DMS153 treated with DMSO at 0.1 percent for 48 hours (cell line): ENCODE results near the gene CELF2.

Experiments
- DNase-seq: peaks from one replicate; lab custom pipeline; 2025; ENCODE audit not compliant: unreplicated experiment; lab: John Stamatoyannopoulos, UW

The CELF2 gene

DNA sequence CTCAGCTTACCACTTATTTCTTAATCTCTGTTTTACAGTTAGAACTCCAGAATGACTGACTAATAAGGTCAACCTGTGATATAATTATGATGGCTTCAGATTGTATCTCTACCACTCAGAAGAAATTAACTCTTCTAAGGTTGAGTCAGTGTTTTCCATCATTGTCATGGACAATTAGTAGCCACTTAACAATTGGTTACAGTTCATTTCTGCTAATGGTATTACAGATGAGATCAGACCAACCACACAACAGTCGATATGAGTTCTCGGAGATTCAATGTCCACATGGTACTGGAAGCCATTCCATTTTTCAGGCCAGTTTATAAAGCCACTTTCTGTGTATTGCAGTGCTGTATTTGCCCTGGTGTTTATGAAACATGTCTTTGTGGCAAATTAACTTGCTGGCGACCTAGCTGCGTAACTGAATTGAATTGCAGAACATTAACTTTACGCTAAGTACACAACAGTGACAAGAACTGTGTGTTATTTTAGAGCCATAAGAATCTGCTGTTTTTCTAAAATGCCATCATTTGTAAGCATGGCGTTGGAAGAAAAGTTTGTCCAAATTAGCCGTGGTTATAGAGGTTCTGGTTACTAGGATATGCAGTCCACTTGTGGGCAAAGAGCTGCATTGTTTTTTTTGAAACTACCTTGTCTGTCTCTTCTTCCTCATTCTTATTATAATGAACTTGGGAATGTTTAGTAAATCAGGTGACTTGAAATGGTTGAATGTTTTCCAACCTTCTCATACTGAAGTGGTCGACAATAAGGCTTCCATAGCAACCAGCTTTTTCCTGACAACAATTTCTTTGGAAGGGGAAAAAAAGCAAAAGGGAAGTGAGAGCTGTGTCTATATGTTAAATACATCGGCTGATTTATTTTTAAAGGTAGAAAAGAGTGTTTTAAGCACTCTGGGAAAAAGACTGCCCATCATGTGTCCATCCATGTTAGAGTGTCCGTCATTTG, 76.4 kb downstream of the CELF2 start:
- DNase-seq, result no peak

DNA sequence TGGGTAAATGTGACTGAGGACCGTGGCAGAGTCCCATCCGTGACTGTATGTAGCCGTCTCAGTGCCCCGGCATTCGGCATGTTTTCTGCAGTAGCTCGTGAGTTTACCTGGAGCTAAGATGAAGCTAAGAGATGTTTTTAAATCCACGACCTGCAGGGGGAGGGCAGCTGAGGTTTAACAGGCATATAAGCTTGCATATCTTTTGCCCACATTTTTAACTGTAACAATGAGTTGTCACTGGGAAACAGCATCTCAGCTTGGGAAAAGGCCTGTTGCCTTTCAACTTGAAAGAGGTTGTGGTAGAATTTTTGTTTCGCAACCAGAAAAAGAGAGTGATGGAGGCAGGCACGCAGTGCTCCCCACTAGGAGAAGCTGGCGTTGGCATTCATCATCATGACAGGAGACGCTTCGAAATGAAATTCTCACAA, 77.7 kb downstream of the CELF2 start:
- no peak for DNase-seq

DNA sequence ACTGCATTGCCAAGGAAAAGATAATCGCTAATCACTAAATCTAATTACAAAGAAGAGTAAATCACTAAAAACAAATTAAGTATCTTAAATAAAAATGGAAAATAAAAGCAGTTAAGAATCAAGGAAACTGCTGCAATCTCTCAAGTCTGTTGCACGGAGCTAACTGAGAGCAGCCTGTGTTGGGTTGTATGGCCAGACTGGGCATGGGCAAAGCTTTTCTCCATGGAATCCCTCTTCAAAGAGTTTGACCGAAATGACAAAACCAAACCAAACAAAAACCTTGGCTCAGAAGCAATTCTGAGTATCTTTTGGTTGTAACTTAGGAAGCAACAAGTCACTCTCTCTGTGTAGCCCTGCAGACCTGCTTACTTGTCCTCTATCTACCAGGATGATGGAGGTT, 78.8 kb downstream of the CELF2 start:
- DNase-seq, result no peak

DNA sequence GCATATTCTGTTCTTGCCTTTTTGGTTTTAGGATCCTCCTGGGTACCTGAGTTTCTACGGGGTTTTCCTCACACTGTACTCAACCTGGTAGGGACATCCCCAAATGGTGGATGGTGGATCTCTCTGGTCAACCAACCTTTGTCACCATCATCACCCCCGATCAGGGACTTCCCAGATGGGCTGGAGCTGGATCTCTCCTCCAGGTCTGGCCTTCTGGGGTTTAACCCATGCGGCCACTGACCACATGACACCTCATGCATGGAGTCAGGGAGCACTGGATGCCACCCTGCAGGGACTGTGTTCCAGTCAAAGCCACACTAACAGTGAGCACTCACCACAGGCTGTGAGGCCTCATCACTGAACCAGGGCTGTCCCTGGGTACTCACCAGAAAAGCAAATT, 80.0 kb downstream of the CELF2 start:
- no peak for DNase-seq

DNA sequence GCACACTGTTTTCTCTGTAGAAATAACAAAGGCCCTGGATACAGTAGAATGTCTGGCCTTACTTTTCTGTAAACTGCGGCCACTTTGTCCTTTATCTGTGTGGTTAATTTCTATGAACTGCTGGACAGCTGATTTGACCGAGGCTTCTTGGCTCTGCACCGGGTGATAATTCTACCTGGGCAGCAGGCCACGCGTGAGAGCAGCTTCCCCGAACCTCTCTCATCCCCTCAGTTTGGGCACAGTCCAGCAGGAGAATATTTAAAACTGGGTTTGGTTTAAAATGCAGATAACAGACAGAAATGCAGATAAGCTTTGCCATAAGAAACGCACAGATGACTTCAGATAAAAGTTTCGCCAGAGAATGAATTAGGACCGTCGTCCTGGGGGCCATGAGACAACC, 81.0 kb downstream of the CELF2 start:
- DNase-seq, result no peak

DNA sequence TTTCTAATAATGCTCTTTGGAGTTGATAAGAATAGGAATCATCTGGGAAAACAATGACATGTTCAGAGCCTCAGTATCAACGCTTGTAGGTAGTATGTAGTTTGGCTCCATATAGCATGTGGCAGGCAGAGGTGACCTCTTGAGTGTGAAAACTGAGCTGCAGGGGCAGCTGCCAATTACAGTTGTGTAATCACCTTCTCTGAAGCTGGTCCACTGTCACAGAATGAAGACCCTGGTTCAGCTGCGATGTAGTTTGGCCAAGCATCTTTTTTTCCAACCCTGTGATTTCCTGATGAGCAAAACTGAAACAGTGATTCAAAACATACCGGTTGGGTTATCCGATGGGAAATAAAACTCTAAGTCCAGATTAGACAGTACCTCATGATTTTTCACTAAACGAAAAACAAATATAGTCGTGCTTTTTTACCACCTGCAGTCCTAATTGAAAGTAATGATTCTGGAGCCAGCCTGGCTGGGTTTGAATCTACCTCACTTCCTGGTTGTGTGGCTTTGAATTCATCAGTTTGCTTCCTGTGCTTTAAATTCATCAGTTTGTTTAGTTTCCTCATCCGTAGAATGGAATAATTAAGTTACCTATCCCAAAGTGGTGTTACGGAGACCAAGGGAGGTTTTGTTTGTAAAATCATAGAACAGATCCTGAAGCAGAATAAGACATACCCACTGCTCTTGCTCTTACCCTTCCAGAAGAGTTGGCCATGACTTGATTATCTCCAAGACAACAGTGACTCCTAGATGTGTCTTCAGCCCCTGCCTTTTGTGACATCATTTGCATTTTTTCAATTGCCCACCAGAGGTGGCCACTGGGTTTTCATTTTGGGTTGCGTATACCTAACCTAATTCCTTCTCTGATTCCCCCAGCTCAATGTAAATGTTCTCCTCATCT, 87.4 kb downstream of the CELF2 start:
- DNase-seq, result no peak

DNA sequence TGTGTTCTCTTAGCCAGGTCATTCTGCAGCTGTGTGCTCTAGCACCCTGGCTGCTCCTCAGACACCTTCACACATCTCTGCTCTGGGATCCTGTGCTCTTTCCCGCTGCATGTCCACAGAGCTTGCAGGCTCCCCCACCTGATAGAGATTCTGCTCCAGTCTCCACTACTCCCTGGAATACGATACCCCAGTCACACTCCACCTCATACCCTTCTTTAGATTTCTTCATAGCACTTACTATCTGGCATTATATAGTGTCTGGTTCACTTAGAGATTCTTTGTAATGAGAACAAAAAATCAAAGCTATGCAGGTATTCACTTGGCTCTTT, 88.0 kb downstream of the CELF2 start:
- no peak for DNase-seq

DNA sequence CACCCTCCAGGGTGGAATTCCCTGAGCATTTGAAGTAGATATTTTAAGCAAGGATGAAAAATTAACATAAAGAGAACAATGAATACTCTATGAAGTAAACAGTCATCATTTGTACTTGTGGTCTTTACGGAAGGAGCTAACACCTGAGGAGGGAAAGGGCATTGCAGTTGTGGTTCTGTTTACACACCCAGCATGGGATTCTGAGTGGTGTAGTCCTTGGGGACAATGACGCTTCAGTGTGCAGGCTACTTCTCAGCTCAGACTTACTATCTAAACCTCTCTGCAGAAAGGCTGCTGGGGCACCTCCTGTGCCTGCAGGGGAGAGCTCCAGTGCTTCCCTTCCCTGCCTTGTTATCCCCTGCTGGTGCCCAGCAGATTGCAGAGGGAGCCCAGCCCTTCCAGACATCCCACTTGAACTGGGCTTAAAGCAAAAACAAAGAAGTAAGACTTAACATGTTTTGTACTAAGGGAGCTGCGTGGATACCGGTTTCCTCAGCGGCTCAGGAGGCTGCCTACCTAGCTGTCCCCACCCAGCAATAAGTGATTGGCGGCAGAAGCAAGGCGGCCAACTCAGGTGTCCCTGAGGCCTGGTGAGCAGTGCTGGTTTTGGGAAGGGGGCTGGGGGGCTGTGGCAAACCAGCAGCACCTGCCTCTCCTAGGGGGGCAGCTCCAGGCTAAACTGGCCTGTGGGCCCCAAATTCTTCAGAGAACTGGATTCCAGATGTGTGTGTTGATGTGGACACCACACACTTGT, 89.1 kb downstream of the CELF2 start:
- no peak for DNase-seq

DNA sequence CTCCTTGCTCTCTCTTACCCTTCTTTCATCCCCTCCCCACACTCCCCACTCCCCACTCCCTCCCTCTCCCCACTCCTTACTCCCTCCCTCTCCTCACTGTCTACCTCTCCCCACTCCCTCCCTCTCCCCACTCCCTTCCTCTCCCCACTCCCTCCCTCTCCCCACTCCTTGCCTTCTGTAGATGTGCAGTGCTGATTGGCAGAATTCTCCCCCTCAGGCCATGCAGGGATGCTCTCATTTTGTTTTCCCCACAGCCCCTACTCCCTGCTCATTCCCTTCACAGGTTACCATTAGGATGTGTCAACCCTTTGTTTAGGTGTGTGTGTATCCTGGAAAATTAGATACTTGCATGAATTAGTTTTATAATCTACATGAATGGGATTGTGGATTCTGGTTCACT, 90.3 kb downstream of the CELF2 start:
- DNase-seq, result no peak

DNA sequence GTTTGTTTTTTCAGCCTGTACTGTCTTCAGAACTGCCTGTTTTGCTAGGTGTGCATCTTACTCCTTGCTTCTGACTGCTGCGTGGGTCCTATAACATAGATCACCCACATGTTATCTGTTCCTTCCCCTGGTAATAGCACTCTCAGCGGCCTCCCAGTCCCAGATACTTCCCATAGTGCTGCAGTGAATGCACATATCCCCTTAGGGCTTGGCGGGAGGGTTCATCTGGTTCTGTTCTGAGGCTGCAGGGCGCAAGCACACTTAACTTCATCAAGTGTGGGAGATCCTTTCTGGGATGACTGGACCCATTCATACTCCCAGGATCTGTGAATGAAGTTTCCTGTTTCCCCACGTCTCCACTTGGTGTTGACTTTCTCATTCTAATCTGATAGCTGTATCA, 90.7 kb downstream of the CELF2 start:
- no peak for DNase-seq

DNA sequence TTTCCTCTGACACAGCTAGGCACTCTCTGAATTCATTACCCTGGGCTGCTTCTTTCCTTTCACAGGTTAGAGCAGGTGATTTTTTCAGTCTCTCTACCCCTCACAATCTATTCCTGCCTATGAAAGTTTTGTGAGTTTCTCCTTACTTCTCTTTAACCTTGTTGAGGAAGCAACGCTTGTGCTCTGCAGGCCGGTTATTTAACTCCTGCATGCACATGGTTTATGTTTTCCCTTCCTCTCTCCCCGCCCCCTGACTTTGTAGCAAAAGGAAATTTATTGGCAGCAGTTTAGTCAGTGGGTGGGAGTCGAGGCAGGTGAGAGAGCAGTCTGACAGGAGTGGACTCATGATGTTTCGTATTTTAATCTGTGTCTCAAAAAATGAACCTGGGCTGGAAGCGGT, 91.9 kb downstream of the CELF2 start:
- DNase-seq, result no peak

DNA sequence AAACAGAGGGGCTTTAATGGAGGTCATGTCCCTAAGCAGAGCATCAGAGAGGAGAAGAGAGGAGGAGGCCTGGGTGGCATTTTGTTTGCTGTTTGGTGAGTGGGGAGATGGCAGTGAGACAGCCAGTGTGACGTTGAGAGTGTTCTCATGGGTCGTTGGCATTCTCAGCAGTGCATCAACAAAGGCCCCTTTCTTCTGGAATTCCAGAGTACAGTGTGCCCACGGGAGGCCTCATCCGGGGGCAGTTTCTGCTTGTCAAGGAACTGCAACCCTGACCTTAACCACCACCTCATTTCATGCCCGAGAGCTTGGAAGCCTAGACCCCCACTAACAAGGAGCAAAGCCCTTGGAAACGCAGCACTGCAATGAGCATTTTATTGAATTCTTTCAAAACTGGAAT, 92.9 kb downstream of the CELF2 start:
- DNase-seq, result no peak

DNA sequence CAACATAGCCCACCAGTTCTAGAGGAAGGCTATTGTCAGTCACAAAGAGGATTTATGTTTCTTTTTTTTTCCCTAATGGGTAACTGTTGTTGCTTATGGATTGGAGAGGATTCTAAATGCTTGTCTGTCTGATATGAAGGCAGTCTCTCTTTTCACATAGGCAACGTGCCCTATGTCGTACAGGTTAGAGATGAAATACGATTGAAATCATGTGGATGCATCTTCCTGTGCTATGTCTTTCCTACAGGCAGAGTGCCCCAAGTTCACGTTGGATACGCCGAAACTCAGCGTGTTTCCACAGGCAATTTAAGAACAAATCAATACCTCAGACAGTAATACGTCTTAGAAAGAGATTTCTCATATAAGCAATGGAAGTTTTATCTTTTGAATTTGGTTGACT, 93.8 kb downstream of the CELF2 start:
- no peak for DNase-seq

DNA sequence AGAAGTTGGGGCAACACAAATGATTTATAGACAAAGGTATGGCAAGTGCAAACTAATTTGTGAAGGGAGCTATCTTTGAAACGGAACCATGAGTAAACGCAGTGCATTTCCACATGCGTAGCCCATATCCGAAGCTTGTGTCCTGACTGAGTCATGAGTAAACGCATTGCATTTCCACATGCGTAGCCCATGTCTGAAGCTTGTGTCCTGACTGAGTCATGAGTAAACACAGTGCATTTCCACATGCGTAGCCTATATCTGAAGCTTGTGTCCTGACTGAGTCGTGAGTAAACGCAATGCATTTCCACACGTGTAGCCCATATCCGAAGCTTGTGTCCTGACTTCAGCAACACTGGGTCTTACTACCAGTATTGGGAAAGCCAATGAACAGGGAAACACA, 95.0 kb downstream of the CELF2 start:
- no peak for DNase-seq

DNA sequence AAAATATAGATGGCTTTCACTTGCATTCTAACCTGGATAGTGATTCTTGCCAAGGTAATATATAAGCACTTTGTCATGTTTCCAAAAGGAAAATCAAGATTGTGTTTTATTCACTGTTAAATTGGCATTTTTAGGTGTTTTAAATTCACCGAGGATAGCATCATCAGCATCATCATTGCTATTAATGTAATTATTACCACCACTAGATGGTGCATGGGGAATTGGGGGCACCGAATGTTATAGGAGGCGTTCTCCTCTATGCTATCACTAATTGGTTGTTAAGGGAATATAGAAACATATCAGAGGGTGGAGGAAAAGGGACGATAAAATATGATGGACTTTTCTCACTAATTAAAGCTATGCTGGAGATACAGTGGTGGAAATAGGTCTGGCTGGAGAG, 95.5 kb downstream of the CELF2 start:
- DNase-seq, result no peak

DNA sequence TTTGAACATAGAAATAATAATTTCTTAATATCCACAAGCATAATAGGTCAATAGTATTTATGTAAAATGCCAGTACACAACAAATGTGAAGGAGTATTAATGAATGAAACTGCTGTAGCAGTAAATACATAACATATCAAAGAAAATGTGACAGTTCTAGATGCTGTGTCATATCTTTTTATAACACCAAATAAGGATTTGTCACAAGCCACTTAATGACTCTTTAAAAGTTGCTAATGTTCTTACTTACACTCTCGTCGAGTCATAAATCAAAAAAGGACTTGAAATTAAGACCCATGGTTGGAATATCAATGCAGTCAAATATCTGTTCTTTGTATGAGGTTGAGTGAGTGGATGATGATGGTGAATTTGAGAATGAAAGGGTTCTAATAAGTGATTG, 96.6 kb downstream of the CELF2 start:
- no peak for DNase-seq

DNA sequence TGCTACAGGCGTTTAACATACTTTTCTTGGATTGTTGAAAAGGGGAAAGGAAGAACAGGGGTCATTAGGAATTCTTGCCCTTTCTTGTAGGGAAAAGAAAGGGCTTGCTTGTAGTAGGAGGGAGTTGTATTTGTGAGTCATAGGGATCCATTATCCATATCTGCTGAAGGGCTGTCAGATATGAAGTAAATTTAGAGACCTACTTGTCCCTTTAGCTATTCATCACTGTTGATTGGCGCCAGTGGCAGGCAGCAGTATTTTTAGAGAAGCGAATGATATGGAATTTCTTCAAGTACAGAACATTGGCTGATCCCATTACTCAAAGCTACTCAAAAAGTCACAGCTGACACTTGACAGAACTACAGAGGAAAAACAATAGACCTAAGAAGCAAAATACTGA, 97.7 kb downstream of the CELF2 start:
- DNase-seq, result no peak

DNA sequence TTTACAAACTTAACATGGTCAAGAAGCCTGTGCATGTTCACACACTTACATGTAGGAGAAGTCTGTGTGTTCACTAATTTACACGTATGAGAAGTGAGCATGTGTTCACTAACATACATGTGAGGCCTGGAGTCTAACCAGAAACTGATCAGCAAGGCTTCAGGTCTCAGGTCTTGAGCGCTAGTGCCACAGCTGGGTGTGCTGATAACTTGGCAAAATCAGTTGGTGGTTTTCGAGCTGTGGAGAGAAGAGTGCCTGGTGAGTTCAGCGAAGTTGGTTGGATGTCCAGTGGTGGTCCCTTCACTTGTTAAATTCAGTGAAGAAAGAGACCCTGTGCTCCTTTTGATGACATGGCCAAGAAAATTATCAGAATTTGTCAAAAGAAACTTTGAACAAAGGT, 98.7 kb downstream of the CELF2 start:
- DNase-seq, result no peak

DNA sequence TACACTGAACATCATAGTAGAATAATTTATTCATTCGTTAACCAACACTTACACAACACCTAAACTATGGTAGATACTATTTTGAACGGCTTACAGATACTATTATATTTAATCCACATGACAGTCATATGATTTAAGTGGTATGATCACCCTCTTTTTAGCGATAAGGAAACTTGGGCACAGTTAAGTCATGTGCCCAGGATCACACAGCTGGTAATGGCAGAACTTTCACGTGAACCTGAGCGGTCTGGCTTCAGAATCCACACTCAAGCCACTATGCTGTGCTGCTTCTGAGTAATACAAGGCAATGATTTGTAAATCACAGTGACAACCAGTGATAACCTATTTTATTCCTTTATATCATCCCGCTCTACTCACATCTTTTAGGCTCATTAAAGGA, 99.1 kb downstream of the CELF2 start:
- DNase-seq, result no peak

DNA sequence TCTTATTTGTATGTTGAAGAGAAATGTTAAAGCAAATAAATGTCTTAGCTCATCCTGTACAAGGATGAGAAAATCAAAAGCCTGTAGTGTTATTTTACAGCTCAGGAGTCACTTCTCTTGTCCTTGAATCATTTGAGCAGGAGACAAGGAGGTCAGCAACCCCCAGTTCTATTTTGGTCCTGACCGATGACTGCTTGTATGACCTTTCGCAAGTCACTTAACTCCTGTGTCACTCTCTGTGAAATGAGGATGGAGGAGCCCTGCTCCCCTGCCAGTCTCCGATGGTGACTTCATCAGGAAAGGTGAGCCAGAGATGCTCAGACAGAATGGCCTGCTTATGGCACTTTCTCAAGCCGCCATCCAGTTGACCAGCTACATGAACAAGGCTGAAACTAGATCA, 101.0 kb downstream of the CELF2 start:
- DNase-seq, result no peak

DNA sequence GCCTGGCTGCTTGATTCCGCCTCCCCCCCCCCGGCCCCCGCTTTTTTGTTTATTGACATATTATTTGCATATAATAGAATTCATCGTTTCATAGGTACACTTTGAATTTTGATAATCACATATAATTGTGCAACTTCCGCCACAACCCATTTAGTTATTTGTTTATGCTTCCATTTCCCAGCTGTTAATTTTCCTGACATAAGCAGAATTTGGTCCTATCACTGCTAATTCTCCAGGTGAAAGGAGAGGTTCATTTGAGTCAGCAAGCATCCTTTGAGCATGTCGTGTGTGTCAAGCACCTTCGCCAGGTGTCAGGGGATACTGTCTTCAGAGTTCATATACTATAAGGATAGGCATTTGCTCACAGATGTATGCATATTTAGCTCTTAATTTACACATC, 102.2 kb downstream of the CELF2 start:
- DNase-seq, result no peak
